GM21360 (cell line): ENCODE data around the gene GPD2.

ENCODE experiments used
- ATAC-seq: cut with Tn5 transposase; IDR thresholded peaks from one replicate; pipeline ENCODE4 v1.9.1; 2021; ENCODE audit warnings: mild to moderate bottlenecking, moderate library complexity; ENCODE audit not compliant: unreplicated experiment

GPD2 gene

GRCh38 chr2:156435718-156436496 lies at the start of gene GPD2:
Gene GPD2 (plus strand): TSS chr2:156436379. CDS start chr2:156476106, 39,727 bp downstream.
- peak; percentile 52 for ATAC-seq

GRCh38 chr2:156394033-156394741 lies 42.0 kb upstream of the GPD2 start:
- no peak for ATAC-seq

- ATAC-seq = peak; percentile 39
Measured at GRCh38 chr2:156396126-156396525, 40.1 kb upstream of the GPD2 start.

GRCh38 chr2:156397229-156397628 lies 39.0 kb upstream of the GPD2 start:
- ATAC-seq = no peak

- no peak for ATAC-seq
Measured at GRCh38 chr2:156398176-156398575, 38.0 kb upstream of the GPD2 start.

GRCh38 chr2:156399224-156399949 lies 36.8 kb upstream of the GPD2 start:
- ATAC-seq = no peak

GRCh38 chr2:156399950-156400705 lies 36.1 kb upstream of the GPD2 start:
- peak; percentile 31 for ATAC-seq

GRCh38 chr2:156400706-156401678 lies 35.2 kb upstream of the GPD2 start:
- ATAC-seq = peak; percentile 59

- ATAC-seq = no peak
Measured at GRCh38 chr2:156401861-156402260, 34.3 kb upstream of the GPD2 start.

- ATAC-seq = no peak
Measured at GRCh38 chr2:156405586-156405985, 30.6 kb upstream of the GPD2 start.

GRCh38 chr2:156411835-156412234 lies 24.3 kb upstream of the GPD2 start:
- ATAC-seq = no peak

GRCh38 chr2:156421851-156422250 lies 14.3 kb upstream of the GPD2 start:
- no peak for ATAC-seq

GRCh38 chr2:156423674-156424282 lies 12.4 kb upstream of the GPD2 start:
- ATAC-seq = no peak

GRCh38 chr2:156427074-156427473 lies 9.1 kb upstream of the GPD2 start:
- ATAC-seq = no peak

- no peak for ATAC-seq
Measured at GRCh38 chr2:156429211-156429610, 7.0 kb upstream of the GPD2 start.

- ATAC-seq = peak; percentile 13
Measured at GRCh38 chr2:156430236-156430979, 5.8 kb upstream of the GPD2 start.

GRCh38 chr2:156430980-156431358 lies 5.2 kb upstream of the GPD2 start:
- ATAC-seq = peak; percentile 74

- ATAC-seq = no peak
Measured at GRCh38 chr2:156434461-156435291, 1.5 kb upstream of the GPD2 start.
